HEK293T (cell line): ENCODE results near the gene PLA2R1.

Experiments
- CTCF ChIA-PET: fragments of 350-600 bp; formaldehyde crosslinking; extraction: SDS; loops from one replicate; lab custom pipeline; 2021; ENCODE audit warnings: antibody characterized with exemption, inconsistent platforms; lab: Yijun Ruan, JAX
- POLR2A ChIA-PET: fragments of 350-600 bp; formaldehyde crosslinking; extraction: SDS; loops from one replicate; lab custom pipeline; 2020; ENCODE audit warnings: antibody characterized with exemption, inconsistent platforms; lab: Yijun Ruan, JAX
- DNase-seq: peaks from one replicate; pipeline ENCODE4 v3.0.0; 2012; ENCODE audit warnings: mixed read lengths; ENCODE audit errors: extremely low spot score
- ARNT ChIP-seq: fragments of 450-650 bp; IDR thresholded peaks from 2 replicates; pipeline ENCODE4 v1.6.1; 2017; ENCODE audit warnings: mild to moderate bottlenecking
- BHLHE40 ChIP-seq: fragments of 450-650 bp; IDR thresholded peaks from 2 replicates; pipeline ENCODE4 v1.6.1; 2016; ENCODE audit warnings: mild to moderate bottlenecking, moderate library complexity, borderline replicate concordance
- CTBP1 ChIP-seq: fragments of 450-650 bp; IDR thresholded peaks from 2 replicates; pipeline ENCODE4 v1.6.1; 2016; ENCODE audit warnings: borderline replicate concordance
- ELF4 ChIP-seq: fragments of 450-650 bp; IDR thresholded peaks from 2 replicates; pipeline ENCODE4 v1.6.1; 2017; ENCODE audit warnings: antibody characterized with exemption
- FOXA1 ChIP-seq: fragments of 450-650 bp; IDR thresholded peaks from 2 replicates; pipeline ENCODE4 v1.6.1; 2016; ENCODE audit warnings: mild to moderate bottlenecking
- FOXK2 ChIP-seq: fragments of 450-650 bp; IDR thresholded peaks from 2 replicates; pipeline ENCODE4 v1.6.1; 2016; ENCODE audit warnings: mild to moderate bottlenecking
- FOXM1 ChIP-seq: fragments of 450-650 bp; IDR thresholded peaks from 2 replicates; pipeline ENCODE4 v1.6.1; 2017; ENCODE audit warnings: mild to moderate bottlenecking, borderline replicate concordance
- HDGF ChIP-seq: fragments of 450-650 bp; IDR thresholded peaks from 2 replicates; pipeline ENCODE4 v1.6.1; 2017; ENCODE audit warnings: antibody characterized with exemption, borderline replicate concordance
- L3MBTL2 ChIP-seq: fragments of 450-650 bp; conservative IDR thresholded peaks from 2 replicates; pipeline ENCODE4 v1.6.1; 2016; ENCODE audit warnings: mild to moderate bottlenecking
- LEF1 ChIP-seq: fragments of 450-650 bp; IDR thresholded peaks from 2 replicates; pipeline ENCODE4 v1.6.1; 2017; ENCODE audit warnings: mild to moderate bottlenecking, borderline replicate concordance
- NFRKB ChIP-seq: fragments of 450-650 bp; IDR thresholded peaks from 2 replicates; pipeline ENCODE4 v1.6.1; 2016; ENCODE audit warnings: mild to moderate bottlenecking, moderate library complexity
- SP1 ChIP-seq: fragments of 450-650 bp; IDR thresholded peaks from 2 replicates; pipeline ENCODE4 v1.6.1; 2017
- SUZ12 ChIP-seq: fragments of 450-650 bp; IDR thresholded peaks from 2 replicates; pipeline ENCODE4 v1.6.1; 2016; ENCODE audit warnings: mild to moderate bottlenecking
- TARDBP ChIP-seq: fragments of 450-650 bp; IDR thresholded peaks from 2 replicates; pipeline ENCODE4 v1.6.1; 2016
- ZNF384 ChIP-seq: fragments of 450-650 bp; IDR thresholded peaks from 2 replicates; pipeline ENCODE4 v1.6.1; 2016
- TF ChIP-seq, protein P1 (sequence below): fragments of 450-650 bp; IDR thresholded peaks from 2 replicates; pipeline ENCODE4 v1.6.1; 2016

PLA2R1 gene

DNA sequence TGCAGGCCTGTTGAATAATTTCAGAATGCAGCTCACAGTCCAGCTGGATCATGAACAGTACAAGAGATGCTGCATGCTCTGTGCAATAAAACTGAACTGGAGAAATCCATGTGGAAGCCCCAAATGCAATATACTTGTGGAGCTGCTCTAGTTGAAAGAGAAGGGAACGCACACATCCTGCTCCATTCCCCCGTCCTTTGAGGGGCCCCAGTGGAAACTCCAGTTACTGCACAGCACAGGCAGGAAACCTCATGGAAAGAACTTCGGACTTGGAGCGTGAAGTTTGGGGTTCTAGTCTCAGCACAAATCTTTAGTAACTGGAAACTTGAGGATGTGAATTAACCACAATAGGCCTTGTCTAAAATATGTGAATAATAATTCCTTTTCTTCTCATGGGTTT is 73.2 kb downstream of the PLA2R1 start:
- DNase-seq: peak; percentile 11
- POLR2A ChIA-PET: no interaction called here
- TF ChIP-seq SUZ12 (no peak), LEF1 (no peak), ZNF384 (no peak), BHLHE40 (no peak), FOXA1 (no peak), HDGF (no peak), L3MBTL2 (no peak), SP1 (no peak), CTBP1 (no peak), FOXM1 (no peak), NFRKB (no peak), ELF4 (no peak), FOXK2 (no peak), TARDBP (no peak), ARNT (no peak)
- TF ChIP-seq, protein P1, sequence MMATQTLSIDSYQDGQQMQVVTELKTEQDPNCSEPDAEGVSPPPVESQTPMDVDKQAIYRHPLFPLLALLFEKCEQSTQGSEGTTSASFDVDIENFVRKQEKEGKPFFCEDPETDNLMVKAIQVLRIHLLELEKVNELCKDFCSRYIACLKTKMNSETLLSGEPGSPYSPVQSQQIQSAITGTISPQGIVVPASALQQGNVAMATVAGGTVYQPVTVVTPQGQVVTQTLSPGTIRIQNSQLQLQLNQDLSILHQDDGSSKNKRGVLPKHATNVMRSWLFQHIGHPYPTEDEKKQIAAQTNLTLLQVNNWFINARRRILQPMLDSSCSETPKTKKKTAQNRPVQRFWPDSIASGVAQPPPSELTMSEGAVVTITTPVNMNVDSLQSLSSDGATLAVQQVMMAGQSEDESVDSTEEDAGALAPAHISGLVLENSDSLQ: no peak
- CTCF ChIA-PET: interaction anchor here (0.7 to 0.8 kb wide), 3 partner anchors 12 to 15 kb away, joined by 3 to 4 read pairs (median 3); no protein-coding TSS in a partner anchor

GRCh38 chr2:159988412-159988970 is 73.9 kb downstream of the PLA2R1 start:
- no peak for DNase-seq
- TF ChIP-seq BHLHE40 (no peak), CTBP1 (no peak), ARNT (no peak)
- ChIA-PET CTCF (interaction anchor here (0.7 to 0.8 kb wide), 2 partner anchors 14 kb away, joined by 3 to 4 read pairs; no protein-coding TSS in a partner anchor), POLR2A (no interaction called here)

DNA sequence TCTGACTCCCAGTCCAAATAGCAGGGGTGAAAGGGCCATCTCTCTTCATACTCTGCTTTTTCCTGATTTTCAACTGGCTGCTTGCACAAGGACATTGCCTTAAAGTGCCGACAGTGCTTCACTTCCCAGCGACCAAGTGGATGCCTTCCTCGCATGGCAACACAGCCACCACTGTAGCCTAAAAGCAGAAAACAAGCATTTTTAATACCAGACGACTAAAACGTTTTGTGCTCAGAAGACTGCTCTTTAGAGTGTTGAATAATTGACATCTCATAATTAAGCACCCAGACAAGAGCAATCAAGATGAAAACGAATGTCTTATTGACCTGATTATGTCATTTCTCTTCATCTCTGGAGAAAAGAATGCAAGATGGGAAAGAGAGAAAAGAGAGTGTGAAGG is 75.2 kb downstream of the PLA2R1 start:
- CTCF ChIA-PET: no interaction called here
- no peak for TF ChIP-seq BHLHE40
- no peak for TF ChIP-seq ELF4
- TF ChIP-seq ARNT: no peak
- TF ChIP-seq LEF1: no peak
- TF ChIP-seq, protein P1: no peak
- POLR2A ChIA-PET: no interaction called here
- no peak for DNase-seq

DNA sequence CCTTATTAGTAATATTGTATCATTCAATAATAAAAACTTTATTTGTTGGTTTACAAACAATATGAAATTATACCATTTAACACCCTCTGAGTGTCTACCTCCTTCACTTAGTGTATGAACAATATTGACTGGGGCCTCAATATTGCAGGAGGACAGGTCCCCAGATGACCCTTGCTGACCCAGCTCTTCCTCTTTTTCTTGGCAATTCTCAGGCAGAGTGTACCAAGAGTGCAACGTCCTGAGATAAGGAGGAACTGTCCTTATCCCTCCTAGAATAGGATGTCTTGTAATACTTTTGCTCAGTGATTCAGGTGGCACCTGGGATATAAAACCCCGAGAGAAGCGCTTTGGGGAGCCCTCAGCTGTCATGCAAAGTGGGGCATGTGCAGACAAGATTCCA is 76.8 kb downstream of the PLA2R1 start:
- DNase-seq: no peak
- ChIA-PET POLR2A (no interaction called here), CTCF (no interaction called here)
- TF ChIP-seq, protein P1: no peak
- TF ChIP-seq ZNF384: no peak
- no peak for TF ChIP-seq SUZ12
- TF ChIP-seq FOXM1: no peak
- TF ChIP-seq ELF4: no peak
- no peak for TF ChIP-seq SP1
- no peak for TF ChIP-seq HDGF
- TF ChIP-seq FOXK2: no peak
- TF ChIP-seq BHLHE40: no peak

- no peak for TF ChIP-seq ARNT
- no peak for TF ChIP-seq LEF1
- no peak for TF ChIP-seq FOXK2
- no peak for TF ChIP-seq ZNF384
- no peak for TF ChIP-seq BHLHE40
- no peak for TF ChIP-seq FOXA1
- TF ChIP-seq TARDBP: no peak
- no peak for TF ChIP-seq ELF4
- TF ChIP-seq CTBP1: no peak
- no peak for TF ChIP-seq SUZ12
- TF ChIP-seq SP1: no peak
- TF ChIP-seq FOXM1: no peak
- no peak for TF ChIP-seq HDGF
- no peak for TF ChIP-seq L3MBTL2
- no peak for TF ChIP-seq NFRKB
- TF ChIP-seq, protein P1: no peak
- DNase-seq: no peak
- CTCF ChIA-PET: no interaction called here
- POLR2A ChIA-PET: no interaction called here
Observed at GRCh38 chr2:159984034-159984433, 78.4 kb downstream of the PLA2R1 start.

DNA sequence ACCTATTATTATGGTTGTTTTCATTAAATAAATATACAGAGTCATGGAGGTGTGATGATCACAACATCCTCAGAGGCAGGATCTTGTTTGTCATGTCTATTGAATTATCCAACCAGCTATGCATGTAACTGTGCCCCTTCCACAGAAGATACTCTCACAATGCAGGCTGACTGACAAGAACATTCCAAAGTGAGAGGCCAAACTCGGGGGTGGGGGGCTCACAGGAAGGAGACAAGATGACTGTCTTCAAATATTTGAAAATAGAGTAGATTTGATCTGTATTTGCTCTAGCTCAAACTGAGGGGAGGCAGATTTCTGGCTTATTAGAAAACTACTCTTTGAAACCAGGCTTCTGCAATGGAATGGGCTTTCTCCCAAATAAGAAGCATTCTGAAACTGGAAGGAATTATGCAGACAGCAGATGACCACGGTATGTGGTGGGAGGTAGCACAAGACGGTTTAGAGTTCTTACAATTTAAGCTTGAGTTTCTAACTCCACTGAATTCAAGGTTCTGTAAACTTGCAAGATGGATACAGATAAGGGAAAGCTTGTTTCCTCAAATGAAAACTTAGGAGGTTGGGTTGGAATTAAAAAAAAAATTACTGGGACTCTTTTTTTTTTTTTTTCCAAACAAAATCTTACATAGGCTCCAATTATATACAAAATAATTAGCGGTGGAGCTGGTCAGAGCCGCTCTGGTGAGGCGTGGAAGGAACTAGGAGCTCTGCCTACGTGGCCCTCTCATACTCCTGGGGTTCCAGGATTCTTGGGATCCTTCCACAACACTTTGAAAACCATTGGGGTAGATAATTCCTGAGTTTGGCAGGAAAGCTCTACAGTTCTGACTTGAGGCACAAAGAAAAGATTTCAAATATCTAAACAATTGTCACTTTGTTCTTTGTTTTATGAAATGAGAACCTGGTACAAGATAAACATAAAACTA is 79.3 kb downstream of the PLA2R1 start:
- no peak for DNase-seq
- CTCF ChIA-PET: interaction anchor here (1.0 kb wide), 1 partner anchor 15 kb away, joined by 3 read pairs; no protein-coding TSS in a partner anchor
- TF ChIP-seq CTBP1 (no peak), ARNT (no peak), FOXM1 (no peak)
- POLR2A ChIA-PET: no interaction called here
